SK-N-SH (cell line): ENCODE data around the gene PHACTR3. TPM values are rescaled to one million over a fixed set of nuclear protein-coding genes. Genes with fewer than 3 reads are reported as not detected.

ENCODE experiments used
- CTCF ChIA-PET: fragments of 300-600, 350-600 bp; formaldehyde crosslinking; extraction: SDS; loops from one replicate; lab custom pipeline; 2021; lab: Yijun Ruan, JAX
- POLR2A ChIA-PET: fragments of 350-600 bp; sonication (Branson Sonifier 250); formaldehyde crosslinking; extraction: SDS; loops from one replicate; lab custom pipeline; 2020; ENCODE audit warnings: antibody characterized with exemption, inconsistent platforms; lab: Yijun Ruan, JAX
- DNase-seq: peaks from one replicate; pipeline ENCODE4 v3.0.0; 2012
- H2AFZ ChIP-seq: fragments of 200-600 bp; sonication (generic); 2 replicates; pipeline ENCODE4 v1.8.1; 2016; ENCODE audit warnings: antibody characterized with exemption, mild to moderate bottlenecking, low read depth
- H3F3A ChIP-seq: fragments of 200-600 bp; sonication (generic); replicated peaks from 2 replicates; pipeline ENCODE3; 2016; ENCODE audit warnings: antibody characterized with exemption, mild to moderate bottlenecking; ENCODE audit not compliant: insufficient read depth
- H3K27ac ChIP-seq, 2 experiments: fragments of 200-500 bp in 1 of 2; fragments of 200-600 bp in 1 of 2; sonication (Bioruptor generic) in 1 of 2; sonication (generic), shearing (Covaris generic) in 1 of 2; 2 replicates each; pipeline versions ENCODE4 v1.5.1 to v1.6.1; 2014 to 2016; ENCODE audit warnings: low read depth in 2 of 2, inconsistent platforms in 1 of 2, low read length in 1 of 2, mild to moderate bottlenecking in 1 of 2, mixed read lengths in 1 of 2
- H3K27me3 ChIP-seq: fragments of 200-600 bp; sonication (generic), shearing (Covaris generic); 2 replicates; pipeline ENCODE4 v1.6.1; 2016; ENCODE audit warnings: mixed run types; ENCODE audit not compliant: insufficient read depth
- H3K36me3 ChIP-seq, 2 experiments: fragments of 200-500 bp in 1 of 2; fragments of 200-600 bp in 1 of 2; sonication (Bioruptor generic) in 1 of 2; sonication (generic) in 1 of 2; replicated peaks in 1 of 2; 2 replicates each; pipeline versions ENCODE3 to v1.5.1; 2014 to 2016; ENCODE audit warnings: low read length in 1 of 2, mild to moderate bottlenecking in 1 of 2; ENCODE audit not compliant: insufficient read depth in 2 of 2, control insufficient read depth in 1 of 2
- H3K4me1 ChIP-seq, 2 experiments: fragments of 200-500 bp in 1 of 2; fragments of 200-600 bp in 1 of 2; sonication (Bioruptor generic) in 1 of 2; sonication (generic), shearing (Covaris generic) in 1 of 2; 2 replicates each; pipeline versions ENCODE4 v1.5.1 to v1.6.1; 2014 to 2016; ENCODE audit warnings: low read depth in 1 of 2, low read length in 1 of 2, mixed run types in 1 of 2; ENCODE audit not compliant: insufficient read depth in 2 of 2, control insufficient read depth in 1 of 2
- H3K4me2 ChIP-seq: fragments of 200-600 bp; sonication (generic), shearing (Covaris generic); 2 replicates; pipeline ENCODE4 v1.6.1; 2017; ENCODE audit warnings: mixed run types
- H3K4me3 ChIP-seq, 2 experiments: fragments of 200-500 bp in 1 of 2; fragments of 200-600 bp in 1 of 2; sonication (Bioruptor generic) in 1 of 2; sonication (generic), shearing (Covaris generic) in 1 of 2; 2 replicates each; pipeline versions ENCODE4 v1.5.1 to v1.8.1; 2014 to 2016; ENCODE audit warnings: low read depth in 2 of 2, inconsistent platforms in 1 of 2, low read length in 1 of 2, mild to moderate bottlenecking in 1 of 2, mixed read lengths in 1 of 2, moderate library complexity in 1 of 2
- H3K79me2 ChIP-seq: fragments of 200-600 bp; sonication (generic); 2 replicates; pipeline ENCODE4 v1.8.1; 2017; ENCODE audit warnings: mild to moderate bottlenecking; ENCODE audit not compliant: insufficient read depth
- H3K9ac ChIP-seq: fragments of 200-600 bp; sonication (generic); 2 replicates; pipeline ENCODE4 v1.6.1; 2017; ENCODE audit warnings: mixed run types
- H3K9me2 ChIP-seq: fragments of 200-600 bp; sonication (generic); 2 replicates; pipeline ENCODE4 v1.6.1; 2017; ENCODE audit warnings: mixed run types
- H3K9me3 ChIP-seq: fragments of 200-600 bp; sonication (generic); 2 replicates; pipeline ENCODE4 v1.6.1; 2017; ENCODE audit warnings: mixed run types, mild to moderate bottlenecking, moderate library complexity
- H4K20me1 ChIP-seq: fragments of 200-600 bp; sonication (generic); 2 replicates; pipeline ENCODE4 v1.6.1; 2017; ENCODE audit warnings: mild to moderate bottlenecking, mixed run types; ENCODE audit not compliant: insufficient read depth
- CHD2 ChIP-seq: fragments of 150-350 bp; IDR thresholded peaks from 2 replicates; pipeline ENCODE4 v1.6.1; 2018; ENCODE audit warnings: low read length; ENCODE audit not compliant: partially characterized antibody
- CTCF ChIP-seq: fragments of 200-600 bp; sonication (generic); IDR thresholded peaks from 2 replicates; pipeline ENCODE4 v1.6.1; 2017; ENCODE audit warnings: antibody characterized with exemption, mild to moderate bottlenecking, moderate library complexity
- ELF1 ChIP-seq: IDR thresholded peaks from 2 replicates; pipeline ENCODE4 v1.4.0; 2012
- FOXJ3 ChIP-seq: sonication (generic); formaldehyde crosslinking; IDR thresholded peaks from 2 replicates; pipeline ENCODE4 v1.5.1; 2020; ENCODE audit warnings: mild to moderate bottlenecking, missing genetic modification reagents
- IRF3 ChIP-seq: fragments of 150-350 bp; IDR thresholded peaks from 2 replicates; pipeline ENCODE4 v1.6.1; 2016; ENCODE audit warnings: mild to moderate bottlenecking, low read depth, low read length
- NRF1 ChIP-seq: IDR thresholded peaks from 2 replicates; pipeline ENCODE4 v1.6.1; 2012; ENCODE audit warnings: low read depth, mild to moderate bottlenecking, low read length
- PBX3 ChIP-seq: IDR thresholded peaks from 2 replicates; pipeline ENCODE4; 2012
- RAD21 ChIP-seq: IDR thresholded peaks from 2 replicates; pipeline ENCODE4 v1.6.1; 2012; ENCODE audit warnings: mild to moderate bottlenecking, low read length
- RFX5 ChIP-seq: IDR thresholded peaks from 2 replicates; pipeline ENCODE4 v1.6.1; 2012; ENCODE audit warnings: mild to moderate bottlenecking, improper control_type of control experiment, low read length
- RXRA ChIP-seq: IDR thresholded peaks from 2 replicates; pipeline ENCODE4 v1.4.0; 2012; ENCODE audit warnings: low read depth, mild to moderate bottlenecking, borderline replicate concordance
- SIN3A ChIP-seq: IDR thresholded peaks from 2 replicates; pipeline ENCODE4 v1.6.1; 2012; ENCODE audit warnings: low read depth, mild to moderate bottlenecking, low read length, moderate library complexity, borderline replicate concordance
- SMC3 ChIP-seq: IDR thresholded peaks from 2 replicates; pipeline ENCODE4 v1.6.1; 2012; ENCODE audit warnings: low read depth, low read length, improper control_type of control experiment
- USF1 ChIP-seq: IDR thresholded peaks from 2 replicates; pipeline ENCODE4 v1.4.0; 2012; ENCODE audit warnings: low read depth, borderline replicate concordance
- USF2 ChIP-seq: fragments of 150-350 bp; IDR thresholded peaks from 2 replicates; pipeline ENCODE4 v1.6.1; 2017; ENCODE audit warnings: antibody characterized with exemption, low read length, low read depth, borderline replicate concordance
- WGBS: methylation state at CpG from one replicate; pipeline ENCODE4 v1.1.6; 2017; ENCODE audit warnings: low lambda C conversion rate; 5-methylcytosine and 5-hydroxymethylcytosine counted together
- polyA plus RNA-seq, 3 experiments: library from polyadenylated mRNA; depleted of rRNA; stranded (reverse); fragments of >200 nt; gene quantifications; 2 replicates each; pipeline ENCODE4 v1.2.3, GENCODE V29; 2012

PHACTR3 gene
- polyA plus RNA-seq, 1 of the 3 experiments (the other 2 are of a cell fraction): 0.10 TPM

GRCh38 chr20:59666586-59666985 is 62.2 kb downstream of the PHACTR3 start:
- DNase-seq: no peak
- Histone ChIP-seq H3K9ac (no peak overlapping the region), H3F3A (no peaks in the 10 kb centered on the region), H3K4me3 (no peak overlapping the region), H2AFZ (no peak overlapping the region), H4K20me1 (no peaks in the 10 kb centered on the region), H3K79me2 (no peaks in the 10 kb centered on the region), H3K9me3 (no peaks in the 10 kb centered on the region), H3K4me1 (peaks cover 0 to 3% of the 10 kb centered on the region in 2 experiments; a peak in 1 of 4 replicates), H3K9me2 (no peaks in the 10 kb centered on the region), H3K27me3 (no peaks in the 10 kb centered on the region), H3K36me3 (no peaks in the 10 kb centered on the region), H3K27ac (no peak overlapping the region), H3K4me2 (no peak overlapping the region)
- WGBS: 34% methylated on average over 7 of the region's 7 CpGs
- TF ChIP-seq USF2 (no peak), SIN3A (no peak), SMC3 (no peak), CTCF (no peak), RFX5 (no peak), NRF1 (no peak), PBX3 (no peak), CHD2 (no peak), RXRA (no peak), RAD21 (no peak), IRF3 (no peak), ELF1 (no peak), FOXJ3 (CRISPR knock-in tag) (no peak), USF1 (no peak)
- ChIA-PET POLR2A (no interaction called here), CTCF (no interaction called here)
